Epithelial cell of esophagus (primary cell): ENCODE data around the gene PRKCI.

Experiments
- DNase-seq: peaks from one replicate; pipeline ENCODE4 v3.0.0; 2010; ENCODE audit warnings: low read depth
- H3K4me3 ChIP-seq: 2 replicates; pipeline ENCODE4 v1.5.1; 2011; ENCODE audit warnings: mild to moderate bottlenecking, low read length, control low read depth
- TF ChIP-seq, protein P1 (sequence below): IDR thresholded peaks from 2 replicates; pipeline ENCODE4 v1.5.1; 2011; ENCODE audit warnings: low read depth, mild to moderate bottlenecking, low read length, control low read depth, inconsistent platforms; ENCODE audit not compliant: insufficient read depth; ENCODE audit errors: missing control alignments

Gene PRKCI

DNA sequence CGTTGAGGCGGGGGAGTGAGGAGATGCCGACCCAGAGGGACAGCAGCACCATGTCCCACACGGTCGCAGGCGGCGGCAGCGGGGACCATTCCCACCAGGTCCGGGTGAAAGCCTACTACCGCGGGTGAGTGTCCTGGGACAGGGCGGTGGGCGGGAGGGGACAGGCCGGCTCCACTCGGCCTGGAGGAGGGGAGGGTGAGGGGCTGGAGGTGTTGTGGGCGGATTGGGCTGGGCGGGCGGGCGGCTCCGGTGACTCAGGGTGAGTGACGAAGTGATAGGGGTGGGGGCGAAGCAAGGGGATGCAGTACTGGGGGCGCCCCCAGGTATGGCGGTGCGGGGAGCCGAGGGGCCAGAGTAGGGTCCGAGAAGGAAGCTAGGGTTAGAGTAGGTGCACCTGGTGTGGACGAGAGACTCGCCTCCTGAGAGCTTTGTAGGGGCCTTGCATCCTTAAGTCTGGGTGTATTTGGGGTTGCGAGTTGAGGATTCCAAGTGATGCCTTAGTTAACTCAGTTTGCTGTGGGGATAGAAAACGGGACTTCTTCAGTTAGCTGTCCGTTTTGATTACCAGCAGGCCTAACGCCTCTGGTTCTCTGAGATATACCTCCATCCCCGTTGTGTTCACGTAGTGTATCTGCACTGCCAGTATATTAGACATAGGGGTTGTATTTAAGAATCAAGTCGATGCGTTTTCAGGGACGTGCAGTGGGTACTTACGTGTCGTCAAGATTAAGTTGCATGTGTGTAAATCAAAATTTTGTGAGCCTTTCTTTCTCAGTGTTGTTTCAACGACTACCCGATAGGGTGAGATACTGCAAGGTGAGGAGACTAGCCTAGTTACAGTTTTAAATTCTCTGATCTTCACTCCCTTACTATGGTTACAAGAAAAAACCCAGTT, 670 bp downstream of the PRKCI start:
- TF ChIP-seq, protein P1, sequence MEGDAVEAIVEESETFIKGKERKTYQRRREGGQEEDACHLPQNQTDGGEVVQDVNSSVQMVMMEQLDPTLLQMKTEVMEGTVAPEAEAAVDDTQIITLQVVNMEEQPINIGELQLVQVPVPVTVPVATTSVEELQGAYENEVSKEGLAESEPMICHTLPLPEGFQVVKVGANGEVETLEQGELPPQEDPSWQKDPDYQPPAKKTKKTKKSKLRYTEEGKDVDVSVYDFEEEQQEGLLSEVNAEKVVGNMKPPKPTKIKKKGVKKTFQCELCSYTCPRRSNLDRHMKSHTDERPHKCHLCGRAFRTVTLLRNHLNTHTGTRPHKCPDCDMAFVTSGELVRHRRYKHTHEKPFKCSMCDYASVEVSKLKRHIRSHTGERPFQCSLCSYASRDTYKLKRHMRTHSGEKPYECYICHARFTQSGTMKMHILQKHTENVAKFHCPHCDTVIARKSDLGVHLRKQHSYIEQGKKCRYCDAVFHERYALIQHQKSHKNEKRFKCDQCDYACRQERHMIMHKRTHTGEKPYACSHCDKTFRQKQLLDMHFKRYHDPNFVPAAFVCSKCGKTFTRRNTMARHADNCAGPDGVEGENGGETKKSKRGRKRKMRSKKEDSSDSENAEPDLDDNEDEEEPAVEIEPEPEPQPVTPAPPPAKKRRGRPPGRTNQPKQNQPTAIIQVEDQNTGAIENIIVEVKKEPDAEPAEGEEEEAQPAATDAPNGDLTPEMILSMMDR: peak; percentile 34
- H3K4me3 ChIP-seq: peak overlapping the region; percentile 82
- peak; percentile 50 for DNase-seq

DNA sequence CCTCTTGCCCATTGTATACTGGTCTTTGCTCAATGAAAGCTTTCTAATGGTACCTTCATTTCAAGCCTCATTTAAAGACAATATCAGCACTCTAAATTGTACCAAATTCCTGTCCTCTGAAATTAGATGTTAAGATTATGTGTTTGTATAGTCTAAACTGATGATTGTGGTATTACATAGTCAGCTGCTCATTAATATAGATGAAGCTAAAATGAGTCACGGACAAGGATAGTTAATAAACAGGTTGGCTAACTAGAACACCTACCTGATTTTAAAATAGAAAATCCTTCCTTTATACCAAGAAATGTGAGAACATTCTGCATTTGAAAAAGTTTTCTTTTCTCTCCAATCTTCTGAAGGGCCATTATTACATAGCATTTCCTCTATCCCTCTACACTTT, 2.9 kb downstream of the PRKCI start:
- DNase-seq: peak; percentile 46
- H3K4me3 ChIP-seq: no peak overlapping the region
- TF ChIP-seq, protein P1: no peak

- TF ChIP-seq, protein P1: no peak
- H3K4me3 ChIP-seq: peak overlapping the region; percentile 5
- peak; percentile 22 for DNase-seq
Observed at GRCh38 chr3:170226426-170226960, 4.3 kb downstream of the PRKCI start.

DNA sequence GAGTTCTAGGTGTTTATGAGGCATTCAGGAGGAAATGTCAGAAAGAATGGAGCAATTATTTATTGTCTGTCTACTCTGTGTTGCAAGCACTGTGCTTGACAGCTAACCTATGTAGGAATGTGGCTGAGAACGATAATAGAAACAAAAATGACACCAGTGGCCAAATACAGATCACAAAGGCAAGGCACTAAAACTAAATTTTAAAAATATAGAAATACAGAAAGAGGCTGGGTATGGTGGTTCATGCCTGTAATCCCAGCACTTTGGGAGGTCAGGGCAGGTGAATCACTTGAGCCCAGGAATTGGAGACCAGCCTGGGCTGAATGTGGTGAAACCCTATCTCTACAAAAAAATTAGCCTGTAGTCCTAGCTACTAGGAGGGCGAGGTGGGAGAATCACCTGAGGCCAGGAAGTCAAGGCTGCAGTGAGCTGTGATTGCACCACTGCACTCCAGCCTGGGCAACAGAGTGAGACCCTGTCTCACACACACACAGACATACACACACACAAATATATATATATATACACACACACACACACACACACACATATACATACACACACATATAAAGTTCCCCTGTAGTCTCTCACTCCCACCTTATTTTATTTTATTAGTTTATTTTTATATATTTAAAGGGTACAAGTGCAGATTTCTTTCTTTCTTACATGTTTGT, 6.0 kb downstream of the PRKCI start:
- H3K4me3 ChIP-seq: no peak overlapping the region
- TF ChIP-seq, protein P1: no peak
- peak; percentile 71 for DNase-seq

- TF ChIP-seq, protein P1: no peak
- H3K4me3 ChIP-seq: no peak overlapping the region
- no peak for DNase-seq
Observed at GRCh38 chr3:170232266-170232665, 10.0 kb downstream of the PRKCI start.

- peak; percentile 71 for DNase-seq
- TF ChIP-seq, protein P1: no peak
- no peak overlapping the region for H3K4me3 ChIP-seq
Observed at GRCh38 chr3:170233530-170233929, 11.3 kb downstream of the PRKCI start.
